HL-60 (cell line): ENCODE results near the gene RPS8.

Experiments used
- POLR2AphosphoS5 ChIP-seq: IDR thresholded peaks from 2 replicates; pipeline ENCODE4 v1.6.1; 2012; ENCODE audit warnings: low read depth
- TF ChIP-seq, protein P1 (sequence below): IDR thresholded peaks from 2 replicates; pipeline ENCODE4 v1.6.1; 2012; ENCODE audit warnings: low read depth; ENCODE audit not compliant: insufficient replicate concordance
- TF ChIP-seq, protein P2 (sequence below): IDR thresholded peaks from one replicate; pipeline ENCODE4 v1.5.1; 2011; ENCODE audit warnings: low read length, control low read depth, inconsistent platforms; ENCODE audit not compliant: insufficient read depth

DNA sequence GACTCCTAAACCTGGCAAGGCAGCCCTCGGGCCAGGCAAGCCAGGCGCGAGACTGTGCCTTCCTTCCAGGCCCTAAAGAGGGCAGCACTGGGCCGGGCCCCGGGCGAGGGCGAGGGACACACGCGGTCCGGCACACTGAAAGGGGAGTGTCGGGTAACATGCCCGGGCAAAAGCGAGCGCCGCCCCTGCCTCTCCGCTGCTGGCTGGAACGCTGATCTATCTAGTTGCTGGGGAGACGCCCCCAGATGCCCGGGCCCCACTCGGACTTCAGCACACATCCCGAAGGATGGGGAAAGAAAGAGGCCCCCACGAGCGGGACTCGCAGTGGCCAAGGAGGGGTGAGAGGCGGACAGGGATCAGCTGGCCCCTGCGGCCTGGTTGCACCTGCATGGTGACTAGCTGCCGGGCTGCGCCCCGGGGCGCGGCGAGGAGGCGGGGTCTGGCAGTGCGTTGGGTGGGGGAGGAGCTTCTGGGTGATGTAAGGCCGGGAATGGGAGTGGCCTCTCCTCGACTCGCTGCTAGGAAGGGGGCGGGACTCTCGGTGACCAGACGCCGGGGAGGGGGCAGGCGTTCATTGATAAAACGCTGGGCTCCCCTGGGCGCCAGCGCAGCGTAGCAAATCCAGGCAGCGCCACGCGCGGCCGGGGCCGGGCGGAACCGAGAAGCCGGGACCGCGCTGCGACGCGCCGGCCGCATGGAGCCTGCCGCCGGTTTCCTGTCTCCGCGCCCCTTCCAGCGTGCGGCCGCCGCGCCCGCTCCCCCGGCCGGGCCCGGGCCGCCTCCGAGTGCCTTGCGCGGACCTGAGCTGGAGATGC is 24.6 kb downstream of the RPS8 start, which contains the start of gene PLK3:
- TF ChIP-seq, protein P1, sequence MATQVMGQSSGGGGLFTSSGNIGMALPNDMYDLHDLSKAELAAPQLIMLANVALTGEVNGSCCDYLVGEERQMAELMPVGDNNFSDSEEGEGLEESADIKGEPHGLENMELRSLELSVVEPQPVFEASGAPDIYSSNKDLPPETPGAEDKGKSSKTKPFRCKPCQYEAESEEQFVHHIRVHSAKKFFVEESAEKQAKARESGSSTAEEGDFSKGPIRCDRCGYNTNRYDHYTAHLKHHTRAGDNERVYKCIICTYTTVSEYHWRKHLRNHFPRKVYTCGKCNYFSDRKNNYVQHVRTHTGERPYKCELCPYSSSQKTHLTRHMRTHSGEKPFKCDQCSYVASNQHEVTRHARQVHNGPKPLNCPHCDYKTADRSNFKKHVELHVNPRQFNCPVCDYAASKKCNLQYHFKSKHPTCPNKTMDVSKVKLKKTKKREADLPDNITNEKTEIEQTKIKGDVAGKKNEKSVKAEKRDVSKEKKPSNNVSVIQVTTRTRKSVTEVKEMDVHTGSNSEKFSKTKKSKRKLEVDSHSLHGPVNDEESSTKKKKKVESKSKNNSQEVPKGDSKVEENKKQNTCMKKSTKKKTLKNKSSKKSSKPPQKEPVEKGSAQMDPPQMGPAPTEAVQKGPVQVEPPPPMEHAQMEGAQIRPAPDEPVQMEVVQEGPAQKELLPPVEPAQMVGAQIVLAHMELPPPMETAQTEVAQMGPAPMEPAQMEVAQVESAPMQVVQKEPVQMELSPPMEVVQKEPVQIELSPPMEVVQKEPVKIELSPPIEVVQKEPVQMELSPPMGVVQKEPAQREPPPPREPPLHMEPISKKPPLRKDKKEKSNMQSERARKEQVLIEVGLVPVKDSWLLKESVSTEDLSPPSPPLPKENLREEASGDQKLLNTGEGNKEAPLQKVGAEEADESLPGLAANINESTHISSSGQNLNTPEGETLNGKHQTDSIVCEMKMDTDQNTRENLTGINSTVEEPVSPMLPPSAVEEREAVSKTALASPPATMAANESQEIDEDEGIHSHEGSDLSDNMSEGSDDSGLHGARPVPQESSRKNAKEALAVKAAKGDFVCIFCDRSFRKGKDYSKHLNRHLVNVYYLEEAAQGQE: no peak
- TF ChIP-seq, protein P2, sequence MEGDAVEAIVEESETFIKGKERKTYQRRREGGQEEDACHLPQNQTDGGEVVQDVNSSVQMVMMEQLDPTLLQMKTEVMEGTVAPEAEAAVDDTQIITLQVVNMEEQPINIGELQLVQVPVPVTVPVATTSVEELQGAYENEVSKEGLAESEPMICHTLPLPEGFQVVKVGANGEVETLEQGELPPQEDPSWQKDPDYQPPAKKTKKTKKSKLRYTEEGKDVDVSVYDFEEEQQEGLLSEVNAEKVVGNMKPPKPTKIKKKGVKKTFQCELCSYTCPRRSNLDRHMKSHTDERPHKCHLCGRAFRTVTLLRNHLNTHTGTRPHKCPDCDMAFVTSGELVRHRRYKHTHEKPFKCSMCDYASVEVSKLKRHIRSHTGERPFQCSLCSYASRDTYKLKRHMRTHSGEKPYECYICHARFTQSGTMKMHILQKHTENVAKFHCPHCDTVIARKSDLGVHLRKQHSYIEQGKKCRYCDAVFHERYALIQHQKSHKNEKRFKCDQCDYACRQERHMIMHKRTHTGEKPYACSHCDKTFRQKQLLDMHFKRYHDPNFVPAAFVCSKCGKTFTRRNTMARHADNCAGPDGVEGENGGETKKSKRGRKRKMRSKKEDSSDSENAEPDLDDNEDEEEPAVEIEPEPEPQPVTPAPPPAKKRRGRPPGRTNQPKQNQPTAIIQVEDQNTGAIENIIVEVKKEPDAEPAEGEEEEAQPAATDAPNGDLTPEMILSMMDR: peak; percentile 85
- no peak; the same call in none of the 2 replicates for TF ChIP-seq POLR2AphosphoS5
